Measurements from ENCODE around the gene STIM1.
"Not testable (repeated sequence)": the region's sequence is repeated elsewhere in the genome, so short reads cannot be mapped to it uniquely, and the experiment has no call there.

Gene STIM1

GRCh38 chr11:4102711-4103110, 247.2 kb downstream of the STIM1 start:
- H3K27ac ChIP-seq (ENCODE audit: low read depth in 2 of 2, low read length in 2 of 2): no peak overlapping the region
- H3K4me3 ChIP-seq (ENCODE audit: low read length in 2 of 2): no peak overlapping the region
- H3K9me3 ChIP-seq (ENCODE audit: control insufficient read depth in 2 of 2, low read length in 2 of 2): no peaks in the 10 kb centered on the region
- no peak overlapping the region for H3K9ac ChIP-seq (ENCODE audit: low read depth in 1 of 2, low read length in 2 of 2)
- no peaks in the 10 kb centered on the region for H3K27me3 ChIP-seq (ENCODE audit: control insufficient read depth in 2 of 2, insufficient read depth in 2 of 2, low read length in 2 of 2)
- peaks cover 0 to 3% of the 10 kb centered on the region in 2 donors for H3K4me1 ChIP-seq (ENCODE audit: control insufficient read depth in 2 of 2, insufficient read depth in 2 of 2, low read length in 2 of 2)
- H3K36me3 ChIP-seq (ENCODE audit: control insufficient read depth in 2 of 2, insufficient read depth in 2 of 2, low read length in 2 of 2): peaks cover 10% of the 10 kb centered on the region in 2 donors

DNA sequence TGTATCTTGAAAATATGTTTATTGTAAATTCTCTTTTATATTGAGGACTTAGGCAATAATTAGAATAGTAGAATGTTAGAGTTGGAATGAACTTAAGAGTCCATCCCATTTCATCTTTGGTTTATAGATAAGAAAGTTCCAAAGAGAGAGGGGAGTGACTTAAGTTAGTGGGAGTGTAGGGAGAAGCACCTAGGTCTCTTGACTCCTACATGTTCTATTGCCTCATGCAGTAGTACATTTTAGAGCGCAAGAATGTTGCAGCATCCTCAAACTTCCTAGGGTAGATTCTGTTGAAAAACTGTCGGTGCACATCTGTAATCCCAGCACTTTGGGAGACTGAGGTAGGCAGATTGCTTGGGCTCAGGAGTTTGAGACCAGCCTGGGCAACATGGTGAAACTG, 247.8 kb downstream of the STIM1 start:
- H3K4me1 ChIP-seq (ENCODE audit: control insufficient read depth in 2 of 2, insufficient read depth in 2 of 2, low read length in 2 of 2): peaks cover 0 to 3% of the 10 kb centered on the region in 2 donors
- no peak overlapping the region for H3K4me3 ChIP-seq (ENCODE audit: low read length in 2 of 2)
- H3K9ac ChIP-seq (ENCODE audit: low read depth in 1 of 2, low read length in 2 of 2): no peak overlapping the region
- no peak overlapping the region for H3K27ac ChIP-seq (ENCODE audit: low read depth in 2 of 2, low read length in 2 of 2)
- H3K9me3 ChIP-seq (ENCODE audit: control insufficient read depth in 2 of 2, low read length in 2 of 2): no peaks in the 10 kb centered on the region
- H3K27me3 ChIP-seq (ENCODE audit: control insufficient read depth in 2 of 2, insufficient read depth in 2 of 2, low read length in 2 of 2): no peaks in the 10 kb centered on the region
- H3K36me3 ChIP-seq (ENCODE audit: control insufficient read depth in 2 of 2, insufficient read depth in 2 of 2, low read length in 2 of 2): peaks cover 10 to 11% of the 10 kb centered on the region in 2 donors

- Histone ChIP-seq H3K36me3 (ENCODE audit: control insufficient read depth in 2 of 2, insufficient read depth in 2 of 2, low read length in 2 of 2) (peaks cover 13 to 15% of the 10 kb centered on the region in 2 donors), H3K4me3 (ENCODE audit: low read length in 2 of 2) (no peak overlapping the region), H3K9ac (ENCODE audit: low read depth in 1 of 2, low read length in 2 of 2) (no peak overlapping the region), H3K27ac (ENCODE audit: low read depth in 2 of 2, low read length in 2 of 2) (no peak overlapping the region), H3K27me3 (ENCODE audit: control insufficient read depth in 2 of 2, insufficient read depth in 2 of 2, low read length in 2 of 2) (no peaks in the 10 kb centered on the region), H3K9me3 (ENCODE audit: control insufficient read depth in 2 of 2, low read length in 2 of 2) (no peaks in the 10 kb centered on the region), H3K4me1 (ENCODE audit: control insufficient read depth in 2 of 2, insufficient read depth in 2 of 2, low read length in 2 of 2) (peaks cover 0 to 1% of the 10 kb centered on the region in 2 donors)
Observed at GRCh38 chr11:4105916-4106315, 250.5 kb downstream of the STIM1 start.

- H3K4me3 ChIP-seq (ENCODE audit: low read length in 2 of 2): no peak overlapping the region
- H3K9me3 ChIP-seq (ENCODE audit: control insufficient read depth in 2 of 2, low read length in 2 of 2): no peaks in the 10 kb centered on the region
- no peaks in the 10 kb centered on the region for H3K4me1 ChIP-seq (ENCODE audit: control insufficient read depth in 2 of 2, insufficient read depth in 2 of 2, low read length in 2 of 2)
- H3K27ac ChIP-seq (ENCODE audit: low read depth in 2 of 2, low read length in 2 of 2): no peak overlapping the region
- no peak overlapping the region for H3K9ac ChIP-seq (ENCODE audit: low read depth in 1 of 2, low read length in 2 of 2)
- no peaks in the 10 kb centered on the region for H3K27me3 ChIP-seq (ENCODE audit: control insufficient read depth in 2 of 2, insufficient read depth in 2 of 2, low read length in 2 of 2)
- peaks cover 19 to 20% of the 10 kb centered on the region in 2 donors for H3K36me3 ChIP-seq (ENCODE audit: control insufficient read depth in 2 of 2, insufficient read depth in 2 of 2, low read length in 2 of 2)
Observed at GRCh38 chr11:4111834-4112233, 256.4 kb downstream of the STIM1 start.

DNA sequence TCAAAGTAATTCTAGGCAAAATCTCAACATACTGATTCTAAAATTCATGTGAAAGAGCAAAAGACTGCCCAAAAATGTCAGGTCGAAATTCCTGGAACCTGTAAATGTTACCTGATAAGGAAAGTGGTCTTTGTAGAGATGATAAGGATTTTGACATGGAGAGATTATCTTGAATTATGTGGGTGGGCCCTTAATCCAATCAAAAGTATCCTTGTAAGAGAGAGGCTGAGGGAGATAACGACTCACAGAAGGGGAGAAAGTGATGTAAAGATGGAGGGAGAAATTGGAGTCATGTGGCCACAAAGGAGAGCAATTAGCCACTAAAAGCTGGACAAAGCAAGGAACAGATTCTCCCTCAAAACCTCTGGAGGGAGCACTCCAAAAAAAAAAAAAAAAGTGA, 259.7 kb downstream of the STIM1 start:
- Histone ChIP-seq H3K9ac (ENCODE audit: low read depth in 1 of 2, low read length in 2 of 2) (no peak overlapping the region), H3K9me3 (ENCODE audit: control insufficient read depth in 2 of 2, low read length in 2 of 2) (no peaks in the 10 kb centered on the region), H3K4me3 (ENCODE audit: low read length in 2 of 2) (no peak overlapping the region), H3K36me3 (ENCODE audit: control insufficient read depth in 2 of 2, insufficient read depth in 2 of 2, low read length in 2 of 2) (peaks cover 19 to 23% of the 10 kb centered on the region in 2 donors), H3K27ac (ENCODE audit: low read depth in 2 of 2, low read length in 2 of 2) (no peak overlapping the region), H3K4me1 (ENCODE audit: control insufficient read depth in 2 of 2, insufficient read depth in 2 of 2, low read length in 2 of 2) (no peaks in the 10 kb centered on the region), H3K27me3 (ENCODE audit: control insufficient read depth in 2 of 2, insufficient read depth in 2 of 2, low read length in 2 of 2) (no peaks in the 10 kb centered on the region)

DNA sequence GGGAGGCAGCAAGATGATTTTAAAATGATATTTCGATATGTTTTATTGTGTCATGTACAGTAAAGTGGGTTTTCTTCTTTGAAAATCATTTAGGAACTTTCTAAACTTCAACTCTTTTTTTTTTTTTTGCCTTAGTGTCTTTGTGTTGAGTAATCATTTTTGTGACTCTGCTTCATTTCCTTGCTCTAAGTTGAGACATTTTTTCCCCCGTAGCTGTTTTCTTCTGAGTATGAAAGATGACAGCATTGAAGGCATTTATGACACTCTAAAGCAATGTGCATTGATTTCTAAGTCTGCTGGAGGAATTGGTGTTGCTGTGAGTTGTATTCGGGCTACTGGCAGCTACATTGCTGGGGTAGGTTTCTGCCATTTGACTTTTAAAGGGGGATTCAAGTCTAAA, 262.6 kb downstream of the STIM1 start:
- Histone ChIP-seq H3K9ac (ENCODE audit: low read depth in 1 of 2, low read length in 2 of 2) (no peak overlapping the region), H3K27ac (ENCODE audit: low read depth in 2 of 2, low read length in 2 of 2) (no peak overlapping the region), H3K4me3 (ENCODE audit: low read length in 2 of 2) (no peak overlapping the region), H3K9me3 (ENCODE audit: control insufficient read depth in 2 of 2, low read length in 2 of 2) (no peaks in the 10 kb centered on the region), H3K36me3 (ENCODE audit: control insufficient read depth in 2 of 2, insufficient read depth in 2 of 2, low read length in 2 of 2) (peaks cover 22 to 24% of the 10 kb centered on the region in 2 donors), H3K4me1 (ENCODE audit: control insufficient read depth in 2 of 2, insufficient read depth in 2 of 2, low read length in 2 of 2) (no peaks in the 10 kb centered on the region), H3K27me3 (ENCODE audit: control insufficient read depth in 2 of 2, insufficient read depth in 2 of 2, low read length in 2 of 2) (no peaks in the 10 kb centered on the region)

- no peaks in the 10 kb centered on the region for H3K9me3 ChIP-seq (ENCODE audit: control insufficient read depth in 2 of 2, low read length in 2 of 2)
- H3K36me3 ChIP-seq (ENCODE audit: control insufficient read depth in 2 of 2, insufficient read depth in 2 of 2, low read length in 2 of 2): peaks cover 42 to 48% of the 10 kb centered on the region in 2 donors
Observed at GRCh38 chr11:4123218-4123617, 267.8 kb downstream of the STIM1 start.

DNA sequence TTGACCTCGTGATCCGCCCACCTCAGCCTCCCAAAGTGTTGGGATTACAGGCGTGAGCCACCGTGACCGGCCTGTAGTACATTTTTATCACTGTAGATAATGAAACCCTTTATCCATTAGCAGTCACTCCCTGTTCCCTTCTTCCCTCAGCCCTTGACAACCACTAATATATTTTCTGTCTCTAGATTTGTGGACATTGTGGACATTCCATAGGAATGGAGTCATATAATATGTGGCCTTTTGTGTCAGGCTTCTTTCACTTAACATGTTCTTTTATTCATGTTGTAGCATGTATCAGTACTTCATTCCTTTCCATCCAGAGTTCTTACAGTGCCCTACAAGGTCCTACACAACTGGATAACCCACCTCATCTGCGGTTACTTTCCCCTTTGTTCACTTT, 269.7 kb downstream of the STIM1 start:
- Histone ChIP-seq H3K9ac (ENCODE audit: low read depth in 1 of 2, low read length in 2 of 2) (no peak overlapping the region), H3K27ac (ENCODE audit: low read depth in 2 of 2, low read length in 2 of 2) (no peak overlapping the region), H3K4me3 (ENCODE audit: low read length in 2 of 2) (no peak overlapping the region), H3K9me3 (ENCODE audit: control insufficient read depth in 2 of 2, low read length in 2 of 2) (no peaks in the 10 kb centered on the region), H3K27me3 (ENCODE audit: control insufficient read depth in 2 of 2, insufficient read depth in 2 of 2, low read length in 2 of 2) (no peaks in the 10 kb centered on the region), H3K4me1 (ENCODE audit: control insufficient read depth in 2 of 2, insufficient read depth in 2 of 2, low read length in 2 of 2) (no peaks in the 10 kb centered on the region), H3K36me3 (ENCODE audit: control insufficient read depth in 2 of 2, insufficient read depth in 2 of 2, low read length in 2 of 2) (peaks cover 41% of the 10 kb centered on the region in 2 donors)

More at GRCh38 chr11:4123218-4123617, 267.8 kb downstream of the STIM1 start:
- Histone ChIP-seq H3K9ac (ENCODE audit: low read depth in 1 of 2, low read length in 2 of 2) (no peak overlapping the region), H3K4me1 (ENCODE audit: control insufficient read depth in 2 of 2, insufficient read depth in 2 of 2, low read length in 2 of 2) (no peaks in the 10 kb centered on the region), H3K27ac (ENCODE audit: low read depth in 2 of 2, low read length in 2 of 2) (no peak overlapping the region), H3K4me3 (ENCODE audit: low read length in 2 of 2) (no peak overlapping the region), H3K27me3 (ENCODE audit: control insufficient read depth in 2 of 2, insufficient read depth in 2 of 2, low read length in 2 of 2) (no peaks in the 10 kb centered on the region)

DNA sequence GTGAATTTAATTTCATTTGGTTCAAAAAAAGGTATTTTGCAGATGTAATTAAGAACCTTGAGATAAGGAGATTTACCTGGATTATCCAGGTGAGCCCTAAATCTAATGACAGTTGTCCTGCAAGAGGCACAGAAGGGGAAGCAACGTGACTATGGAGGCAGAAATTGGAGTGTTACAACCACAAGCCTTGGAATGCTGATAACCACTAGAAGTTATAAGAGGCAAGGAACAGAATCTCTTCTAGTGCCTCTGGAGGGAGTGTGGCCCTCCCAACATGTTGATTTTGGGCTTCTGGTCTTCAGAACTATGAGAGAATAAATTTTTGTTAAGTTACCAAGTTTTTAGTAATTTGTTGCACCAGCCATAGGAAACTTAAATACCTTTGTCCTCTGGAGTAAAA, 271.9 kb downstream of the STIM1 start:
- Histone ChIP-seq H3K4me1 (ENCODE audit: control insufficient read depth in 2 of 2, insufficient read depth in 2 of 2, low read length in 2 of 2) (no peaks in the 10 kb centered on the region), H3K9me3 (ENCODE audit: control insufficient read depth in 2 of 2, low read length in 2 of 2) (no peaks in the 10 kb centered on the region), H3K27ac (ENCODE audit: low read depth in 2 of 2, low read length in 2 of 2) (no peak overlapping the region), H3K9ac (ENCODE audit: low read depth in 1 of 2, low read length in 2 of 2) (no peak overlapping the region), H3K27me3 (ENCODE audit: control insufficient read depth in 2 of 2, insufficient read depth in 2 of 2, low read length in 2 of 2) (no peaks in the 10 kb centered on the region), H3K4me3 (ENCODE audit: low read length in 2 of 2) (no peak overlapping the region), H3K36me3 (ENCODE audit: control insufficient read depth in 2 of 2, insufficient read depth in 2 of 2, low read length in 2 of 2) (peaks cover 30 to 40% of the 10 kb centered on the region in 2 donors)

DNA sequence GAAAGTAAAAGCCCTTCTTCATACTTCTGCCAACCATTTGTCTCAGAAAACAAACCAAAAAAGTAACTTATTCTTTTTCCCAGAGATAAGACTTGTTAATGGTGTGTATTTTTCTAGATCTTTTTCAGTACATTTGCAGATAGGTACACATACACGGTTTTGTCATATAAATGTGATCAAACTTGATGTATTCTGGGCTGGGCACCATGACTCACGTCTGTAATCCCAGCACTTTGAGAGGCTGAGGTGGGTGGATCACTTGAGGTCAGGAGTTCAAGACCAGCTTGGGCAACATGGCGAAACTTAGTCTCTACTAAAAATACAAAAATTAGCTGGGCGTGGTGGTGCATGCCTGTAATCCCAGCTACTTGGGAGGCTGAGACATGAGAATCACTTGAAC, 274.8 kb downstream of the STIM1 start:
- H3K27me3 ChIP-seq (ENCODE audit: control insufficient read depth in 2 of 2, insufficient read depth in 2 of 2, low read length in 2 of 2); H3K9ac ChIP-seq (ENCODE audit: low read depth in 1 of 2, low read length in 2 of 2); H3K27ac ChIP-seq (ENCODE audit: low read depth in 2 of 2, low read length in 2 of 2); H3K4me1 ChIP-seq (ENCODE audit: control insufficient read depth in 2 of 2, insufficient read depth in 2 of 2, low read length in 2 of 2); H3K4me3 ChIP-seq (ENCODE audit: low read length in 2 of 2); H3K9me3 ChIP-seq (ENCODE audit: control insufficient read depth in 2 of 2, low read length in 2 of 2): not testable (repeated sequence)
- peaks cover 31 to 43% of the 10 kb centered on the region in 2 donors for H3K36me3 ChIP-seq (ENCODE audit: control insufficient read depth in 2 of 2, insufficient read depth in 2 of 2, low read length in 2 of 2)

- H3K9me3 ChIP-seq (ENCODE audit: control insufficient read depth in 2 of 2, low read length in 2 of 2): peaks cover 0 to under 1% of the 10 kb centered on the region in 2 donors
- no peak overlapping the region for H3K9ac ChIP-seq (ENCODE audit: low read depth in 1 of 2, low read length in 2 of 2)
- no peaks in the 10 kb centered on the region for H3K27me3 ChIP-seq (ENCODE audit: control insufficient read depth in 2 of 2, insufficient read depth in 2 of 2, low read length in 2 of 2)
- H3K4me3 ChIP-seq (ENCODE audit: low read length in 2 of 2): no peak overlapping the region
- no peak overlapping the region for H3K27ac ChIP-seq (ENCODE audit: low read depth in 2 of 2, low read length in 2 of 2)
- H3K4me1 ChIP-seq (ENCODE audit: control insufficient read depth in 2 of 2, insufficient read depth in 2 of 2, low read length in 2 of 2): no peaks in the 10 kb centered on the region
- peaks cover 26 to 40% of the 10 kb centered on the region in 2 donors for H3K36me3 ChIP-seq (ENCODE audit: control insufficient read depth in 2 of 2, insufficient read depth in 2 of 2, low read length in 2 of 2)
Observed at GRCh38 chr11:4134806-4135205, 279.3 kb downstream of the STIM1 start.

Data from mucosa of rectum (tissue), 2 donors.